K562 (cell line): ENCODE data around the gene APPBP2. TPM values are rescaled to one million over a fixed set of nuclear protein-coding genes. Genes with fewer than 3 reads are reported as not detected.

ENCODE experiments used
- ATAC-seq: fragments of 200-7000 bp; cut with Tn5 transposase; 3 replicates; pipeline ENCODE4 v1.9.1; 2020; ENCODE audit warnings: moderate library complexity
- BruUV-seq: library from RNA; stranded (reverse); fragments of 400-500 nt; replicated peaks from 2 replicates; lab custom pipeline; 2021; lab: Mats Ljungman, UMichigan
- CTCF ChIA-PET: fragments of 300-600 bp; formaldehyde crosslinking; extraction: SDS; loops from one replicate; lab custom pipeline; 2021; ENCODE audit warnings: low intra/inter-chr PET ratio; lab: Yijun Ruan, JAX
- POLR2A ChIA-PET: fragments of 300-600, 350-650 bp; sonication (Branson Sonifier 250); formaldehyde crosslinking; extraction: SDS; loops from one replicate; lab custom pipeline; 2021; ENCODE audit warnings: antibody characterized with exemption, inconsistent platforms; lab: Yijun Ruan, JAX
- DNase-seq, 4 experiments: peaks; one replicate each; pipeline versions ENCODE4 v3.0.0 to v3.0.0-alpha.2; 2011 to 2018; ENCODE audit warnings: low spot score in 3 of 4, mixed read lengths in 3 of 4; ENCODE audit errors: extremely low read depth in 1 of 4
- FAIRE-seq: peaks from 2 replicates; lab custom pipeline; 2011; peaks lifted over from hg19 to GRCh38; lab: Jason Lieb, UNC
- H2AFZ ChIP-seq: 2 replicates; pipeline ENCODE4 v1.6.0; 2011; ENCODE audit warnings: low read depth, low read length, control low read depth, inconsistent platforms
- H3K27ac ChIP-seq: fragments of 200-600 bp; 3 replicates; pipeline ENCODE4 v1.8.0; 2011; ENCODE audit warnings: low read depth, mild to moderate bottlenecking, control low read depth, inconsistent platforms, low read length, moderate library complexity, mixed read lengths; ENCODE audit errors: extremely low read depth
- H3K27me3 ChIP-seq, 2 experiments: fragments of 300-600 bp in 1 of 2; 2 replicates in 1 of 2; 3 replicates in 1 of 2; pipeline versions ENCODE4 v1.6.0 to v1.8.0; 2011; ENCODE audit warnings: inconsistent platforms in 2 of 2, low read length in 2 of 2, mild to moderate bottlenecking in 1 of 2, mixed read lengths in 1 of 2, moderate library complexity in 1 of 2; ENCODE audit not compliant: control insufficient read depth in 2 of 2, insufficient read depth in 2 of 2
- H3K36me3 ChIP-seq: fragments of 300-600 bp; 3 replicates; pipeline ENCODE4 v1.8.0; 2011; ENCODE audit warnings: mild to moderate bottlenecking, low read length, inconsistent platforms; ENCODE audit not compliant: control insufficient read depth, insufficient read depth
- H3K4me1 ChIP-seq, 2 experiments: fragments of 200-600 bp in 1 of 2; replicated peaks in 1 of 2; 2 replicates in 1 of 2; 3 replicates in 1 of 2; pipeline versions ENCODE4 v1.5.1 to v1.8.0; 2011; ENCODE audit warnings: inconsistent platforms in 2 of 2, low read length in 2 of 2, mild to moderate bottlenecking in 1 of 2, mixed read lengths in 1 of 2, moderate library complexity in 1 of 2; ENCODE audit not compliant: control insufficient read depth in 2 of 2, insufficient read depth in 2 of 2
- H3K4me2 ChIP-seq: 2 replicates; pipeline ENCODE4 v1.6.1; 2011; ENCODE audit warnings: low read length, control low read depth, inconsistent platforms, mixed read lengths; ENCODE audit not compliant: insufficient read depth
- H3K4me3 ChIP-seq: fragments of 200-600 bp; sonication (generic), shearing (Covaris generic); 2 replicates; pipeline ENCODE4 v1.5.1; 2016; ENCODE audit warnings: control low read depth, inconsistent platforms
- H3K79me2 ChIP-seq: fragments of 200-600 bp; 3 replicates; pipeline ENCODE4 v1.8.0; 2011; ENCODE audit warnings: low read length, inconsistent platforms; ENCODE audit not compliant: control insufficient read depth, insufficient read depth
- H3K9ac ChIP-seq, 2 experiments: 2 replicates each; pipeline versions ENCODE4 v1.6.0 to v1.6.1; 2011; ENCODE audit warnings: low read depth in 2 of 2, low read length in 2 of 2, control low read depth in 1 of 2, inconsistent platforms in 1 of 2, mild to moderate bottlenecking in 1 of 2, mixed read lengths in 1 of 2; ENCODE audit not compliant: insufficient read depth in 1 of 2
- H3K9me1 ChIP-seq: one replicate; pipeline ENCODE4 v1.6.0; 2011; ENCODE audit warnings: inconsistent platforms, mild to moderate bottlenecking, low read length, moderate library complexity; ENCODE audit not compliant: control insufficient read depth, insufficient read depth
- H3K9me3 ChIP-seq: replicated peaks from 2 replicates; pipeline ENCODE4 v1.5.1; 2011; ENCODE audit warnings: low read depth, low read length, inconsistent platforms; ENCODE audit not compliant: control insufficient read depth, insufficient read depth
- H4K20me1 ChIP-seq: replicated peaks from 2 replicates; pipeline ENCODE4 v1.6.1; 2011; ENCODE audit warnings: low read length, inconsistent platforms, mixed read lengths; ENCODE audit not compliant: control insufficient read depth, insufficient read depth
- BDP1 ChIP-seq: IDR thresholded peaks from 3 replicates; pipeline ENCODE4 v1.6.1; 2011; ENCODE audit not compliant: insufficient read length, insufficient read depth
- CCAR2 ChIP-seq: fragments of 200-400 bp; formaldehyde crosslinking; IDR thresholded peaks from 2 replicates; pipeline ENCODE4 v1.6.1; 2017; ENCODE audit warnings: mild to moderate bottlenecking, low read depth, low read length
- HCFC1 ChIP-seq: IDR thresholded peaks from 2 replicates; pipeline ENCODE4 v1.6.1; 2012; ENCODE audit warnings: low read depth, low read length, improper control_type of control experiment
- HDAC1 ChIP-seq, 2 experiments: fragments of 450-650 bp; IDR thresholded peaks; 2 replicates each; pipeline ENCODE4 v1.6.1; 2016 to 2017; ENCODE audit warnings: inconsistent platforms in 1 of 2, mild to moderate bottlenecking in 1 of 2, moderate library complexity in 1 of 2
- HNRNPK ChIP-seq: fragments of 200-400 bp; formaldehyde crosslinking; IDR thresholded peaks from one replicate; pipeline ENCODE4 v1.6.1; 2018; ENCODE audit warnings: mild to moderate bottlenecking, low read depth, low read length; ENCODE audit not compliant: poor library complexity, severe bottlenecking
- HNRNPLL ChIP-seq: fragments of 200-400 bp; formaldehyde crosslinking; IDR thresholded peaks from 2 replicates; pipeline ENCODE4 v1.6.1; 2017; ENCODE audit warnings: low read length, low read depth, mild to moderate bottlenecking; ENCODE audit not compliant: poor library complexity, severe bottlenecking
- HNRNPUL1 ChIP-seq: fragments of 200-400 bp; formaldehyde crosslinking; IDR thresholded peaks from 2 replicates; pipeline ENCODE4 v1.6.1; 2017; ENCODE audit warnings: low read length
- PRPF4 ChIP-seq: fragments of 200-400 bp; formaldehyde crosslinking; IDR thresholded peaks from one replicate; pipeline ENCODE4 v1.6.1; 2017; ENCODE audit warnings: low read length, low read depth, mild to moderate bottlenecking; ENCODE audit not compliant: insufficient read depth, poor library complexity, severe bottlenecking
- RAD51 ChIP-seq: fragments of 450-650 bp; IDR thresholded peaks from 2 replicates; pipeline ENCODE4 v1.7.1; 2016; ENCODE audit warnings: low read depth, mild to moderate bottlenecking, borderline replicate concordance
- ZNF23 ChIP-seq: fragments of 250-450 bp; sonication (Bioruptor Pico); IDR thresholded peaks from 2 replicates; pipeline ENCODE4 v1.4.0; 2020; ENCODE audit warnings: mild to moderate bottlenecking
- WGBS: fragments of 100-300 bp; shearing (Covaris generic); methylation state at CpG from one replicate; pipeline ENCODE4 v1.1.6; 2016; ENCODE audit warnings: low coverage, mixed read lengths; ENCODE audit not compliant: insufficient coverage; ENCODE audit errors: missing lambda C conversion rate; 5-methylcytosine and 5-hydroxymethylcytosine counted together
- in situ Hi-C: fragments of 300-500 bp; cut with MboI; formaldehyde crosslinking; loops from 4 replicates; pipeline ENCODE4 v1.15.0; 2018; ENCODE audit warnings: inconsistent platforms, mixed read lengths
- intact Hi-C: fragments of 100-400 bp; cut with micrococcal nuclease; formaldehyde crosslinking; loops from 2 replicates; pipeline ENCODE4 v1.14.2; 2022
- polyA plus RNA-seq, 8 experiments: library from polyadenylated mRNA; depleted of rRNA in 4 of 8; stranded (reverse) in 5 of 8; unstranded in 3 of 8; fragments of >200 nt; fragmentation: Nextera tagmentation in 2 of 8; fragmentation: Illumina TruSeq in 1 of 8; extraction: Ambion mirVana in 2 of 8; extraction: Trizol in 1 of 8; gene quantifications; 2 replicates each; pipeline versions ENCODE4 v1.2.1 to v1.2.3, GENCODE V29; 2011 to 2014; ENCODE audit warnings: inconsistent platforms in 1 of 8, missing spikeins in 1 of 8
- total RNA-seq, 7 experiments: library from RNA; depleted of rRNA in 6 of 7; stranded (reverse); fragments of >200 nt in 6 of 7; fragmentation: Illumina TruSeq in 2 of 7; extraction: Trizol in 2 of 7; gene quantifications; 2 replicates each; pipeline versions ENCODE4 v1.2.1 to v1.2.3, GENCODE V29; 2011 to 2021; ENCODE audit warnings: low replicate concordance in 1 of 7
- TF ChIP-seq, protein P1 (sequence below): fragments of 250-450 bp; sonication (Bioruptor Pico); IDR thresholded peaks from 2 replicates; pipeline ENCODE4 v1.4.0; 2020; ENCODE audit warnings: borderline replicate concordance
- TF ChIP-seq, protein P2 (sequence below): sonication (generic); formaldehyde crosslinking; IDR thresholded peaks from 2 replicates; pipeline ENCODE4 v1.5.0; 2020; ENCODE audit warnings: missing genetic modification reagents
- TF ChIP-seq, protein P3 (sequence below): fragments of 250-450 bp; sonication (Bioruptor Pico); IDR thresholded peaks from 2 replicates; pipeline ENCODE4 v1.5.0; 2020; ENCODE audit warnings: mild to moderate bottlenecking, borderline replicate concordance
- TF ChIP-seq, protein P4 (sequence below): IDR thresholded peaks from 2 replicates; pipeline ENCODE4 v1.6.1; 2016; ENCODE audit warnings: missing genetic modification characterization, missing compliant biosample characterization

The APPBP2 gene
- total and polyA plus RNA-seq, 9 of the 15 experiments (the other 6 are each of a cell fraction or from before 2014, with no cell fraction given): 2.7 to 16.8 (median 6.9) TPM

DNA sequence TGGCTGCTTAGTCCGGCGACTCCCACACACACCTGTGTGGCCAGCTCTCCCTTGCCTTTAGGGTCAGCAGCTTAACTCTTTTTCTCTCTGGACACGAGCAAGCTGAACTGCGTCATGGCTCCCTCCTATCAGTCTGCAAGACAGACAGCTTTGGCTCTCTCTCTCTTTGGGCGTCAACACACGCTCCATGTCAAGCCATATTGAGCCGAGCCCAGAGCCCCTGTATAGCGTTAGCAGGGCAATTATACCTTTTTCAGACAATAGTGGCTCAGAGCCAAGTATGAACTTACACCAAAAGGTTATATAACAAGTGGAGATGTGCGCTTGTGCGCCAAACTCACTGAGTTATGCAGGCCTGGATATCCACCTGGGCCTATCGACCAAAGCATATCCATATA lies 34.8 kb upstream of the APPBP2 start:
- no TSS peak for BruUV-seq
- 24% methylated on average over 11 of the region's 11 CpGs for WGBS
- no peak overlapping the region for H3K9ac ChIP-seq
- peak overlapping the region; percentile 52 for H2AFZ ChIP-seq
- ATAC-seq: peak; percentile 61
- ChIA-PET CTCF (no interaction called here), POLR2A (interaction anchor here (0.6 kb wide), 1 partner anchor 214 kb away, joined by 3 read pairs; no protein-coding TSS in a partner anchor)
- peak in 1 of 4 experiments; percentile 21 for DNase-seq
- peak; percentile 74 for FAIRE-seq
- H4K20me1 ChIP-seq: no peaks in the 10 kb centered on the region
- H3K9me3 ChIP-seq: no peaks in the 10 kb centered on the region
- H3K36me3 ChIP-seq: no peaks in the 10 kb centered on the region
- no peaks in the 10 kb centered on the region for H3K79me2 ChIP-seq
- peak overlapping the region; percentile 3; the same call in 1 of the 2 replicates for H3K4me2 ChIP-seq
- H3K27ac ChIP-seq: no peak overlapping the region
- H3K27me3 ChIP-seq: no peaks in the 10 kb centered on the region; a peak in 1 of 5 replicates
- no peak overlapping the region for H3K4me3 ChIP-seq
- in situ Hi-C loops (no loop called here), intact Hi-C loops (no loop called here)
- no peaks in the 10 kb centered on the region for H3K9me1 ChIP-seq
- no peaks in the 10 kb centered on the region for H3K4me1 ChIP-seq
- TF ChIP-seq, protein P1, sequence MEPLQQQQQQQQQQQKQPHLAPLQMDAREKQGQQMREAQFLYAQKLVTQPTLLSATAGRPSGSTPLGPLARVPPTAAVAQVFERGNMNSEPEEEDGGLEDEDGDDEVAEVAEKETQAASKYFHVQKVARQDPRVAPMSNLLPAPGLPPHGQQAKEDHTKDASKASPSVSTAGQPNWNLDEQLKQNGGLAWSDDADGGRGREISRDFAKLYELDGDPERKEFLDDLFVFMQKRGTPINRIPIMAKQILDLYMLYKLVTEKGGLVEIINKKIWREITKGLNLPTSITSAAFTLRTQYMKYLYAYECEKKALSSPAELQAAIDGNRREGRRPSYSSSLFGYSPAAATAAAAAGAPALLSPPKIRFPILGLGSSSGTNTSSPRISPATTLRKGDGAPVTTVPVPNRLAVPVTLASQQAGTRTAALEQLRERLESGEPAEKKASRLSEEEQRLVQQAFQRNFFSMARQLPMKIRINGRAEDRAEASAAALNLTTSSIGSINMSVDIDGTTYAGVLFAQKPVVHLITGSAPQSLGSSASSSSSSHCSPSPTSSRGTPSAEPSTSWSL: no peak
- TF ChIP-seq RAD51: no peak
- TF ChIP-seq, protein P2, sequence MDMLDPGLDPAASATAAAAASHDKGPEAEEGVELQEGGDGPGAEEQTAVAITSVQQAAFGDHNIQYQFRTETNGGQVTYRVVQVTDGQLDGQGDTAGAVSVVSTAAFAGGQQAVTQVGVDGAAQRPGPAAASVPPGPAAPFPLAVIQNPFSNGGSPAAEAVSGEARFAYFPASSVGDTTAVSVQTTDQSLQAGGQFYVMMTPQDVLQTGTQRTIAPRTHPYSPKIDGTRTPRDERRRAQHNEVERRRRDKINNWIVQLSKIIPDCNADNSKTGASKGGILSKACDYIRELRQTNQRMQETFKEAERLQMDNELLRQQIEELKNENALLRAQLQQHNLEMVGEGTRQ: no peak
- no peak for TF ChIP-seq ZNF23
- TF ChIP-seq, protein P3, sequence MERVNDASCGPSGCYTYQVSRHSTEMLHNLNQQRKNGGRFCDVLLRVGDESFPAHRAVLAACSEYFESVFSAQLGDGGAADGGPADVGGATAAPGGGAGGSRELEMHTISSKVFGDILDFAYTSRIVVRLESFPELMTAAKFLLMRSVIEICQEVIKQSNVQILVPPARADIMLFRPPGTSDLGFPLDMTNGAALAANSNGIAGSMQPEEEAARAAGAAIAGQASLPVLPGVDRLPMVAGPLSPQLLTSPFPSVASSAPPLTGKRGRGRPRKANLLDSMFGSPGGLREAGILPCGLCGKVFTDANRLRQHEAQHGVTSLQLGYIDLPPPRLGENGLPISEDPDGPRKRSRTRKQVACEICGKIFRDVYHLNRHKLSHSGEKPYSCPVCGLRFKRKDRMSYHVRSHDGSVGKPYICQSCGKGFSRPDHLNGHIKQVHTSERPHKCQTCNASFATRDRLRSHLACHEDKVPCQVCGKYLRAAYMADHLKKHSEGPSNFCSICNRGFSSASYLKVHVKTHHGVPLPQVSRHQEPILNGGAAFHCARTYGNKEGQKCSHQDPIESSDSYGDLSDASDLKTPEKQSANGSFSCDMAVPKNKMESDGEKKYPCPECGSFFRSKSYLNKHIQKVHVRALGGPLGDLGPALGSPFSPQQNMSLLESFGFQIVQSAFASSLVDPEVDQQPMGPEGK (CRISPR knock-in tag): no peak
- no peak for TF ChIP-seq HNRNPUL1
- no peak for TF ChIP-seq BDP1
- TF ChIP-seq HCFC1: no peak
- TF ChIP-seq CCAR2: no peak
- no peak for TF ChIP-seq HDAC1 (IDR thresholded peaks at IDR 0.05)
- no peak for TF ChIP-seq HNRNPK
- TF ChIP-seq, protein P4, sequence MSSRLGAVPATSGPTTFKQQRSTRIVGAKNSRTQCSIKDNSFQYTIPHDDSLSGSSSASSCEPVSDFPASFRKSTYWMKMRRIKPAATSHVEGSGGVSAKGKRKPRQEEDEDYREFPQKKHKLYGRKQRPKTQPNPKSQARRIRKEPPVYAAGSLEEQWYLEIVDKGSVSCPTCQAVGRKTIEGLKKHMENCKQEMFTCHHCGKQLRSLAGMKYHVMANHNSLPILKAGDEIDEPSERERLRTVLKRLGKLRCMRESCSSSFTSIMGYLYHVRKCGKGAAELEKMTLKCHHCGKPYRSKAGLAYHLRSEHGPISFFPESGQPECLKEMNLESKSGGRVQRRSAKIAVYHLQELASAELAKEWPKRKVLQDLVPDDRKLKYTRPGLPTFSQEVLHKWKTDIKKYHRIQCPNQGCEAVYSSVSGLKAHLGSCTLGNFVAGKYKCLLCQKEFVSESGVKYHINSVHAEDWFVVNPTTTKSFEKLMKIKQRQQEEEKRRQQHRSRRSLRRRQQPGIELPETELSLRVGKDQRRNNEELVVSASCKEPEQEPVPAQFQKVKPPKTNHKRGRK: no peak
- no peak for TF ChIP-seq HNRNPLL
- no peak for TF ChIP-seq PRPF4
